C4-2B (cell line): ENCODE data around the gene GKN2.

Source experiments
- CTCF ChIP-seq: fragments of 450-650 bp; conservative IDR thresholded peaks from 2 replicates; pipeline ENCODE4 v1.5.1; 2017; ENCODE audit warnings: mild to moderate bottlenecking
- ZFX ChIP-seq: fragments of 450-650 bp; IDR thresholded peaks from 2 replicates; pipeline ENCODE4 v1.6.1; 2017

- no peak for TF ChIP-seq CTCF
- no peak for TF ChIP-seq ZFX
Measured at GRCh38 chr2:68980956-68981355, 28.3 kb upstream of the GKN2 start.
